Hematopoietic multipotent progenitor cell (in vitro differentiated cells): Measurements from ENCODE around the gene PJA2. TPM values are rescaled to one million over a fixed set of nuclear protein-coding genes. Genes with fewer than 3 reads are reported as not detected.
"Not testable (repeated sequence)": the region's sequence is repeated elsewhere in the genome, so short reads cannot be mapped to it uniquely, and the experiment has no call there.

Experiments used
- DNase-seq, 3 donors: peaks; one replicate each; pipeline ENCODE4 v3.0.0-alpha.2; 2011 to 2015; ENCODE audit warnings: low read depth in 2 of 3, low spot score in 2 of 3
- total RNA-seq: library from RNA; depleted of rRNA; stranded (reverse); fragments of >200 nt; gene quantifications from one replicate; pipeline ENCODE4 v1.2.3, GENCODE V29; 2012

PJA2 gene
- total RNA-seq, 1 donor: 35.8 TPM

GRCh38 chr5:109313127-109313526, 96.6 kb downstream of the PJA2 start:
- no peak for DNase-seq

DNA sequence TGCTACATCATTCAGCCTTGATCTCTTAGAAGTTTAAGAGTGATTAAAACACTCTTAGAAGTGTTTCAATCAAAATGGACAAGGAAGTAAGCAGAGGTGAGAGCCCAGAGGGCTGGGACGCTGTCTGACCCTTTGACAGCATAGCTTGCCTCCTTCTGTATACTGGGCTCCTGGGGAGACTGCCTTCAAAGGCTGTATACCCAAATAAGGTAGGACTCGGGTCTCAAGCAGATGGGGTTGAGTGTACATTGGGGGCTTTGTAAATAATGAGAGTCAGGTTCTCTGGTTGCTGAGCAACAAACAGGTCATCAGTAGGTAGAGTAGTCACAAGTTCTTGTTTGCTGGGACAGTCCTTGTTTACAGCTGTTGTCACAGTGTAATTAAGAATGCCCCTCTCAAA, 97.1 kb downstream of the PJA2 start:
- no peak for DNase-seq

DNA sequence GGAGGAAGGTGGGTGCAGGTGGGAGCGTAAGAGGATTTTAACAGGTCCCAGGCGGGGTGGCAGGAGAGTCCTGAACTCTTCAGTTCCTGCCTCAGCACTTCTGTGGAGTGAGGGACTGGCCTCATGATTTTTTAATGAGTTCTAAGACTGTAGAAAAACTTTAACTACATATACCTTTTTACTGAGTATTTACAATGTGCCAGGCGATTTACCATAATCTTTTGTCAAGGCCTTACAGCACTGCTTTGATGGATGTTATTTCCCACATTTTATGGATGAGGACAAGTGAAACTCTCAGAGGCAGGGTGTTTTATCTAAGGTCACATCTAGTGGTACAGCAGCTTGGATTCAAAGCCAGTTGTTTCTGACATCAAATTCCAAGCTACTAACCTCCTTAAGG, 99.5 kb downstream of the PJA2 start:
- no peak for DNase-seq

- no peak for DNase-seq
These were observed 100.3 kb downstream of the PJA2 start for GRCh38 chr5:109309326-109310063.

- DNase-seq: no peak
These were observed 101.8 kb downstream of the PJA2 start for GRCh38 chr5:109307951-109308350.

DNA sequence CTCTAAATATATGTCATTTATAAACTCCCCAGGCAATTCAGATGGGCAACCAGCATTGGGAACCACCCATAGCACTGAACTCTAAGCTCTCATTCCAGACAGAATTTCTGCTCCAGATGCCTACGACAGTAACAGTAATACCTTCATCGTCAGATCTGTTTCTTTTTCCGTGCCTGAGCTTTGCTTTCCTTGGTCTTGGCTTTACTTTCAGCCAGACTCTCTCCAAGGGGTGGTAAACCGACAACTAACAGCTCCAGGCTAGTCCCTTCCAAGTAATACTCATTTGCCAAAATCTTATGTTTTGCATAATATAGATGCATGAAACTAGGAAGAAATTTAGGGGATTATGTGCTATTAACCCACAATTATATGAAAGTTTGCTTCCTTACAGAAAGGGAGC, 102.3 kb downstream of the PJA2 start:
- DNase-seq: no peak

DNA sequence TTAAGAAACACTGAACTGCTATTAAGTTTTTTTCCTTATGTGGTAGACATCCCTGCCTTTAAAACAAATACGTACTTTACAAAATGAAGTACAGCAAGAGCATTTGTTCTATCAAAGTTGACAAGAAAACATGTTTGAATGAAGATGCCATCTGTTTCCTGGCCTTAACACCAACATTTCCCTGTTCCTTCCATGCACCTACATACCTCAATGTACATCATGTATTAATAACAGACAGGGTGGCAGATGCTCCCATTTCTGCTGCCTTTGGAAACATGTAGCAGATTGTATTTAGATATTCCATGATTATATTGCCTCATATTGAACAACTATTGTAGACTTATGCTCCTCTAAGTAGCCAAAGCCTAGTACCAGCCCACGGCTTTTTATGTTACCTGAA, 104.4 kb downstream of the PJA2 start:
- DNase-seq: no peak

GRCh38 chr5:109304309-109304708, 105.5 kb downstream of the PJA2 start:
- DNase-seq: no peak

GRCh38 chr5:109300367-109300766, 109.4 kb downstream of the PJA2 start:
- no peak for DNase-seq

DNA sequence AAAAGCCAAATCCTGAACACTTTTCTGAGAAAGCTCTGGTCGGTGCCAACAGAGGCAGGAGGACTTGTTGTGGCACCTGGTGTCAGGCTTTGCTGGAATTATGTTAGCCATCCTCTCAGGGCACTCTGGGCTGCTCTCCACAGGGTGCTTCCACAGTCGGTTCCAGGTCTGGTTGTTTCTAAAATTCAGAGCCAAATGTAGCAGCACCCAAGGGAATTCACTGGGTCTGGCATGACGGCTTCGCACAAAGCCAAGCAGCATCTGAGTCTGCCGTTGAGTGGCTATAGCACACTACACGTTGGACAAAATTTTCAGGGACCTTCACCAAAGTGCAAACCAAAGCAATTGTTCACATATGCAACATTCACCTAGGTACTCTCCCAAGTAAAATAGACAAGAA, 110.2 kb downstream of the PJA2 start:
- DNase-seq: no peak

DNA sequence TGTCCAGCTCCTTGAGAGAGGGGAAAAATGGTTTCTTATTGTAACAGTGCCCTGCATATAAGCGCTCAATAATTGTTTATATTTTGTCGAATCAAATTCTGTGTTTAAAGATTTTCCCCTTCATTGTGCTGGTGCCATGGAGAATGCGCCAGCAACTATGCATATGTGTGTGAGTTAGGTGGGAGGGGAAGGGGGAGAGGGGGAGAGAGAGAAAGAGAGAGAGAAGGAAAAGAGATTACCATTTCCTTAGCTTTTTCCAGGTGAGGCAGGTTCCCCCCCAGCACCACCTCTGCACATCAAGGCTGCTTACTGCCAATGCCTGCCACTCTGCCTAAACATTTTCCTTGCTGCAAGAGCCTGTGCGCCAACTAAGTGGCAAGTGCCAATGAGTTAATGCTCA, 111.0 kb downstream of the PJA2 start:
- DNase-seq: no peak

GRCh38 chr5:109297900-109298299, 111.9 kb downstream of the PJA2 start:
- DNase-seq: no peak

GRCh38 chr5:109291090-109291489, 118.7 kb downstream of the PJA2 start:
- DNase-seq: no peak

DNA sequence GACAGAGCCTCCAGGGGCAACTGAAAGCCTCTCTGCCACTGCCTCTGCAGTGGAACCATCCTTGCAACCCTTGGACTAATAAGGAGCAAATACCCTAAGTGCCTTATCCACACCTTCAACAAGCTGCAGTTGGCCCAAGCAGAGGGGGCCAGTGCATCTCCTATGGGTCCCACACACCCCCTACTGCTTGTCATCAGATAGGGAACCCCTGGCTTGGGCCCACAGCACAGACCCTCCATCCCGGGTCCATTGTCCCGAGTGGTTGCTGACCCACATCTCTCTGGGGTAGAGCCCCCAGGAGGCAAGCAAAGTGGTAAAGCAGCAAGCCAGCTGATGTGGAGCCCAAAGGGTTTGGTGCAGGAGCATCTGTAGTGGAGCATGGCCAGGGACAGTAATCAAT, 119.5 kb downstream of the PJA2 start:
- no peak for DNase-seq

GRCh38 chr5:109286628-109287027, 123.1 kb downstream of the PJA2 start:
- not testable (repeated sequence) for DNase-seq
